ENCODE measurements around the gene IL19.

- TF ChIP-seq CTCF (IDR thresholded peaks at IDR 0.05; ENCODE audit: poor library complexity) = no peak
- TF ChIP-seq EZH2 (IDR thresholded peaks at IDR 0.05; ENCODE audit: borderline replicate concordance) = no peak
- TF ChIP-seq EZH2phosphoT487 (IDR thresholded peaks at IDR 0.05; ENCODE audit: low read depth, severe bottlenecking, unreplicated experiment) = no peak
Measured at GRCh38 chr1:206885341-206886060, 114.9 kb downstream of the IL19 start.

All from hepatocyte (in vitro differentiated cells).